Measurements from ENCODE around the gene AKAP8L. TPM values are rescaled to one million over a fixed set of nuclear protein-coding genes. Genes with fewer than 3 reads are reported as not detected.

The AKAP8L gene
- total and polyA plus RNA-seq, 4 experiments from 2014 or later: 31.4 to 182 (median 119) TPM

DNA sequence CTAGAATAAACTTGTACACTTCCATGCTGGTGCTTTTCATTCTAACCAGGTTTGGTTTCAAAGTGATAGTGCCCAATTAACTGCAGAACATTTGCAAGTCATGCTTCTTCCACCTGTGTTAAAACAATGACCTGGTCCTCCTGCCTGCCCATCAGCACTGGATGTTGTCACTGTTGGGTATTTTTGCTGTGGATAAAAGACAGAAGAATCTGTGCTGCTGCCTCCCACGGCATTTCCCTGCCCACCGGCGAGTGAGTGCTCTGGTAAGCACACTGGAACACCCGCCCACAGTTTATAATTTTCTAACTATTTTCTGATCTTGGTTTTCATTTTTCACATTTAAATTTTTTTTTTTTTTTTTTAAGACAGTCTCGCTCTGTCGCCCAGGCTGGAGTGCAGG is 36.9 kb downstream of the AKAP8L start:
- peaks cover under 1% of the 10 kb centered on the region for H3K36me3 ChIP-seq (ENCODE audit: insufficient read depth, low read length)
- peaks cover 18% of the 10 kb centered on the region for H3K4me1 ChIP-seq (ENCODE audit: insufficient read depth, low read length)
- H3K27me3 Mint-ChIP-seq: no peaks in the 10 kb centered on the region
- H3K4me3 Mint-ChIP-seq: peak overlapping the region in 3 of 8 donors; percentile 22 to 92 (median 33)
- H3K27me3 ChIP-seq (ENCODE audit: insufficient read depth, low read length): no peaks in the 10 kb centered on the region
- peak overlapping the region in 5 of 7 donors; percentile 36 to 99 (median 82) for H3K27ac Mint-ChIP-seq
- H3K4me1 Mint-ChIP-seq: peaks cover 18 to 34% (median 26%) of the 10 kb centered on the region in 4 donors
- peaks cover 0 to 16% of the 10 kb centered on the region in 2 donors for H3K36me3 Mint-ChIP-seq
- intact Hi-C loops (cut with micrococcal nuclease): no loop called here
- peaks cover 0 to 5% (median 0%) of the 10 kb centered on the region in 8 donors for H3K9me3 Mint-ChIP-seq
- CTCF ChIA-PET (ENCODE audit: partially characterized antibody): no interaction called here
- H3K4me3 ChIP-seq (ENCODE audit: low read length in 2 of 2): no peak overlapping the region
- DNase-seq: no peak
- no peak overlapping the region for H3K27ac ChIP-seq (ENCODE audit: low read depth, low read length)
- POLR2A ChIA-PET (ENCODE audit: partially characterized antibody): no interaction called here
- H3K9me3 ChIP-seq (ENCODE audit: control insufficient read depth in 1 of 2, low read length in 2 of 2): no peaks in the 10 kb centered on the region

DNA sequence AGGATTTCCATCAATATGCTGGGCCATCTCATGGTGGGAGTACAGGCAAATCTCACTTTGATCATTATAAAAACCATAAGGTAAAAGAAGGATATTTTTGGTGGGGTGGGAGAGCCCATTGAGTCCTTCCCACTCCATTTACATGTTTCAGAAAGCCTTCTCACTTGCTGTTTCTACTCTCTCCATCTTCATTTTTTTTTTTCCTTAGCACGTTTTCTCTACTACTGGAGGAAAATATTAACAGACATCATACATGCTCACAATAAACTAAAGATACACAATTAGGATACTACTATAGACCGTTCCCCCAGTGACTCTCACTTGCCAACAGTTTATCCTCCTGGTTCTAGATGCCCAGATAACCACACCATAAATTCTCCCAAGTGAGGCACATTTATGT is 37.4 kb downstream of the AKAP8L start:
- Histone ChIP-seq H3K4me3 (ENCODE audit: low read length in 2 of 2) (no peak overlapping the region), H3K27ac (ENCODE audit: low read depth, low read length) (no peak overlapping the region), H3K9me3 (ENCODE audit: control insufficient read depth in 1 of 2, low read length in 2 of 2) (no peaks in the 10 kb centered on the region), H3K27me3 (ENCODE audit: insufficient read depth, low read length) (no peaks in the 10 kb centered on the region), H3K36me3 (ENCODE audit: insufficient read depth, low read length) (no peaks in the 10 kb centered on the region), H3K4me1 (ENCODE audit: insufficient read depth, low read length) (peaks cover 22% of the 10 kb centered on the region)
- peaks cover 0 to 19% of the 10 kb centered on the region in 2 donors for H3K36me3 Mint-ChIP-seq
- intact Hi-C loops (cut with micrococcal nuclease): no loop called here
- ChIA-PET POLR2A (ENCODE audit: partially characterized antibody) (no interaction called here), CTCF (ENCODE audit: partially characterized antibody) (no interaction called here)
- H3K4me1 Mint-ChIP-seq: peaks cover 21 to 38% (median 30%) of the 10 kb centered on the region in 4 donors
- peak overlapping the region; percentile 22 to 99 (median 82) for H3K4me3 Mint-ChIP-seq
- H3K27ac Mint-ChIP-seq: peak overlapping the region in 6 of 7 donors; percentile 32 to 99 (median 85)
- no peak for DNase-seq
- H3K9me3 Mint-ChIP-seq: peaks cover 0 to 5% (median 0%) of the 10 kb centered on the region in 8 donors
- H3K27me3 Mint-ChIP-seq: no peaks in the 10 kb centered on the region

DNA sequence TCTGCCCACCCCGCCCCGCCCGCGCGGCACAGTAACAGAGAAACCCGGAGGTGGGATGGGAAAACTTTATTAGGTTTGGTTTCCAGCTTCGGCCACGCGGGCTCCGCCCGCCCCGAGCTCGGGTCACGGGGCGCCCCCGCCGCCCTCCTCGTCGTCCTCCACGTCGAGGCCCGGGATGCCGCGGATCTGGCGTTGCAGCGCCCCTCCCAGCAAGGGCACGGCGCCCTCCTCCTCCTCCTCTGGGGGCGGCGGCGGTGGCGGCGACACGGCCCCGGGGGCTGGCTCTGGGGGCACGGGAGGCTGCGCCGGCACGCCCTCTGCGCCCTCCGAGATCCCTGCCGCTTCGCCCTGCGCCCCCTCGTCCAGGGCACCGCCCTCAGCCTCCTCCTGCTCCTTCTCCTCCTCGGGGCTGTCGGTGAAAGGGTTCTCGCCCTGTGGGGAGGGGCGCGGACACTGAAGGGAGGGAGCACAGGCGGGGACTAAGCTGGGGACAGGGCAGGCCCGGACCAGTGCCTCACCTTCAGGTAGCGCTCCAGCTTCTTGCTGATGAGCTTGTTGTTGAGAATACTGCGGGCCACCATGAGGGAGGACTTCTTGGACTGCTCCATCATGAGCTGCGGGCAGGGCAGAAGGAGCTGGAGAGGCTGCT is 38.7 kb downstream of the AKAP8L start:
- CTCF ChIA-PET (ENCODE audit: partially characterized antibody): interaction anchor here (0.7 to 6.5 kb wide), 8 partner anchors 31 to 180 kb away, joined by 3 to 54 read pairs (median 3); partner anchors contain the start of genes AKAP8L and PGLYRP2
- POLR2A ChIA-PET (ENCODE audit: partially characterized antibody): interaction anchor here (0.6 to 6.1 kb wide), 31 partner anchors 7 to 950 kb away, joined by 3 to 168 read pairs (median 7); partner anchors contain the start of genes AKAP8L, BRD4, KLF2 and RASAL3
- peaks cover 24 to 41% (median 33%) of the 10 kb centered on the region in 4 donors for H3K4me1 Mint-ChIP-seq
- no peaks in the 10 kb centered on the region for H3K27me3 Mint-ChIP-seq
- Histone ChIP-seq H3K27me3 (ENCODE audit: insufficient read depth, low read length) (no peaks in the 10 kb centered on the region), H3K36me3 (ENCODE audit: insufficient read depth, low read length) (no peaks in the 10 kb centered on the region), H3K27ac (ENCODE audit: low read depth, low read length) (peak overlapping the region; percentile 99), H3K9me3 (ENCODE audit: control insufficient read depth in 1 of 2, low read length in 2 of 2) (no peaks in the 10 kb centered on the region), H3K4me3 (ENCODE audit: low read length in 2 of 2) (peak overlapping the region; percentile 36 to 100), H3K4me1 (ENCODE audit: insufficient read depth, low read length) (peaks cover 33% of the 10 kb centered on the region)
- peak overlapping the region; percentile 98 to 100 (median 100) for H3K4me3 Mint-ChIP-seq
- peaks cover 0 to 5% (median 0%) of the 10 kb centered on the region in 8 donors for H3K9me3 Mint-ChIP-seq
- H3K36me3 Mint-ChIP-seq: peaks cover 0 to 21% of the 10 kb centered on the region in 2 donors
- DNase-seq: no peak
- H3K27ac Mint-ChIP-seq: peak overlapping the region; percentile 87 to 100 (median 99)
- intact Hi-C loops (cut with micrococcal nuclease): loop anchor here (1.0 to 5.0 kb wide), 6 partner anchors 39 to 457 kb away; partner anchors contain the start of gene RASAL3

DNA sequence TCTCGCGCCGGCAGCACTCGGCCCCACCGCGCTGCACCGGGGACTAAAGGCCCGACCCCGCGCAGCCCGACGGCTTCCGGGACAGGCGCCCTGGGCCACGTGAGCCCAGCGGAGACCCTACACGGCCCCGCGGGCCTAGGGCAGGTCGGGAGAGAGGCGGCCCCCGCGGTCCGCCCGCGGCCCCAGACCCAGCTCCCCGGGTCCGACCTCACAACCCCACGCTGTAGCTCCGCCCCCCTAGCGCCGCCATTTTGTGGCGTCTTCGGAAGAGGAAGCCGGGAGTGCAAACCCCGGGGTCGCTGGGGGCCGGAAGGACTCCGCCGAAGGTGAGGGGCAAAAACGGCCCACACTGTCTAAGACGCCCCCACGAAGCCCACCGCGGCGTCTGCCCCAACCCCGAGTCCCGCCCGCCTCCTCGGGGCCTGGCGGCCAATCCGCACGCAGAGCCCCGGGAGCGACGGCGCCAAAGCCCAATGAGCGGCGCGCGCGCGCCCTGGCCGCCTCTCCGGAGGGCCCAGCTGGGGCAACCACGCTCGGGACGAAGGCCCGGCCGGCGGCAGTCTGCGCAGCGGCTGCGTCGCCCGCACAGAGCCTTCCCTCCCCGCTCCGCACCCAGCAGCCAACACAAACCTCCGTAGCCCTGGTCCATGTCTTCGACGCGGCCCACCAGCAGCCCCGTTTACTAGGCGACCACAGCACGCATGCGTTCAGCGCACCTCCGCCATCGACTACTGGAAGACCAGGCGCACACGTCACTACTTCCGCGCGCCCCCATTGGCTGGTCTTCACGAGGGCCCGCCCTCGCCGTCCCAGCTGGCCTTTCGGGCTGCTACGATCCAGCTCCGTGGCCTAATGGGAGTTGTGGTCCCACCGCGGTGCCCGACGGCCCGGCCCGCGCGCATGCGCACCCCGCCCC is 39.4 kb downstream of the AKAP8L start, which contains the start of gene AKAP8:
TSS of gene AKAP8 (minus strand) at position 705 of the 916 bp plus-strand sequence. CDS start at position 649, 56 bp downstream.
- Histone ChIP-seq H3K4me3 (ENCODE audit: low read length in 2 of 2) (peak within 1 kb of the TSS; percentile 88 to 100), H3K27ac (ENCODE audit: low read depth, low read length) (peak within 1 kb of the TSS; percentile 99), H3K36me3 (ENCODE audit: insufficient read depth, low read length) (no peaks in the 10 kb centered on the region), H3K9me3 (ENCODE audit: control insufficient read depth in 1 of 2, low read length in 2 of 2) (no peaks in the 10 kb centered on the region), H3K4me1 (ENCODE audit: insufficient read depth, low read length) (peaks cover 38% of the 10 kb centered on the region), H3K27me3 (ENCODE audit: insufficient read depth, low read length) (no peaks in the 10 kb centered on the region)
- Mint-ChIP-seq H3K27ac (peak within 1 kb of the TSS; percentile 99 to 100 (median 100)), H3K4me3 (peak within 1 kb of the TSS; percentile 98 to 100 (median 100)), H3K27me3 (no peaks in the 10 kb centered on the region), H3K36me3 (peaks cover 0 to 26% of the 10 kb centered on the region in 2 donors), H3K4me1 (peaks cover 25 to 48% (median 34%) of the 10 kb centered on the region in 4 donors), H3K9me3 (peaks cover 0 to 5% (median 0%) of the 10 kb centered on the region in 8 donors)
- POLR2A ChIA-PET (ENCODE audit: partially characterized antibody): interaction anchor here (0.6 to 6.1 kb wide), 44 partner anchors 8 to 951 kb away, joined by 3 to 168 read pairs (median 4); partner anchors contain the start of genes AKAP8L, BRD4, KLF2 and RASAL3
- peak; percentile 98 to 99 (median 98) for DNase-seq
- CTCF ChIA-PET (ENCODE audit: partially characterized antibody): interaction anchor here (0.7 to 6.5 kb wide), 14 partner anchors 21 to 181 kb away, joined by 3 to 54 read pairs (median 4); partner anchors contain the start of genes AKAP8L and PGLYRP2
- intact Hi-C loops (cut with micrococcal nuclease): loop anchor here (1.0 to 5.0 kb wide), 6 partner anchors 40 to 458 kb away; partner anchors contain the start of gene RASAL3

DNA sequence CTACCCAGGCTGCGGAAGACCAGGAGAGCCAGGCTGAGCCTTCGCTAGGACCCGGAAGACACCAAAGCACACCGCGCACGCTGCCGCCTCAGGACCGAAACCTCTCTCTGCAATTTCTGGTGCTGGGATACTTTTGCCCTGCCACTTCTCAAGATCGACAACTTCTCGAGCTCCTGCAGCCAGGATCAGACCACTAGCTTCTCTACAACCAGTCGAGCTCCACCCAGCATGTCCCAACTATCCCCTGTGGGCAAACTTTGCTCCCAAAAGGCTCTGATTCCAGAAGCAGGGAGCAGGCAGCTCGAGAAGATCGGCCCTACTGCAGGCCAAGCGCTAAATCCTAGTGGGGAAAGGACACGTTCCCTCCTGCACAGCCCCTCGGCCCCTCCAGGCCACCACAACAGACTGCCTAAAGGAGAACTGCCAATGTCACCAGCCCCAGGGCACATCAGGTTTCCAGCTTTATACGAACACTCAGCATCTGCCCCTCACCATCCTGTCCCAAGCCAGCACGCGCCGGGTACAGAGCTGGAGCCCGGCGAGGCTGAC is 40.2 kb downstream of the AKAP8L start:
- intact Hi-C loops (cut with micrococcal nuclease): loop anchor here (1.0 to 5.0 kb wide), 6 partner anchors 41 to 459 kb away; partner anchors contain the start of gene RASAL3
- CTCF ChIA-PET (ENCODE audit: partially characterized antibody): interaction anchor here (0.9 to 6.5 kb wide), 11 partner anchors 20 to 182 kb away, joined by 3 to 54 read pairs (median 5); partner anchors contain the start of gene AKAP8L
- Histone ChIP-seq H3K9me3 (ENCODE audit: control insufficient read depth in 1 of 2, low read length in 2 of 2) (no peaks in the 10 kb centered on the region), H3K27ac (ENCODE audit: low read depth, low read length) (peak overlapping the region; percentile 99), H3K27me3 (ENCODE audit: insufficient read depth, low read length) (no peaks in the 10 kb centered on the region), H3K4me1 (ENCODE audit: insufficient read depth, low read length) (peaks cover 38% of the 10 kb centered on the region), H3K36me3 (ENCODE audit: insufficient read depth, low read length) (no peaks in the 10 kb centered on the region), H3K4me3 (ENCODE audit: low read length in 2 of 2) (peak overlapping the region; percentile 88 to 100)
- H3K36me3 Mint-ChIP-seq: peaks cover 0 to 32% of the 10 kb centered on the region in 2 donors
- POLR2A ChIA-PET (ENCODE audit: partially characterized antibody): interaction anchor here (0.7 to 6.1 kb wide), 36 partner anchors 8 to 689 kb away, joined by 3 to 168 read pairs (median 6); partner anchors contain the start of genes AKAP8L, BRD4, RASAL3 and WIZ
- peaks cover 25 to 56% (median 34%) of the 10 kb centered on the region in 4 donors for H3K4me1 Mint-ChIP-seq
- peak overlapping the region; percentile 93 to 100 (median 99) for H3K4me3 Mint-ChIP-seq
- no peaks in the 10 kb centered on the region for H3K27me3 Mint-ChIP-seq
- H3K27ac Mint-ChIP-seq: peak overlapping the region; percentile 95 to 99 (median 96)
- DNase-seq: peak; percentile 40 to 57 (median 49)
- H3K9me3 Mint-ChIP-seq: peaks cover 0 to 5% (median 0%) of the 10 kb centered on the region in 8 donors

DNA sequence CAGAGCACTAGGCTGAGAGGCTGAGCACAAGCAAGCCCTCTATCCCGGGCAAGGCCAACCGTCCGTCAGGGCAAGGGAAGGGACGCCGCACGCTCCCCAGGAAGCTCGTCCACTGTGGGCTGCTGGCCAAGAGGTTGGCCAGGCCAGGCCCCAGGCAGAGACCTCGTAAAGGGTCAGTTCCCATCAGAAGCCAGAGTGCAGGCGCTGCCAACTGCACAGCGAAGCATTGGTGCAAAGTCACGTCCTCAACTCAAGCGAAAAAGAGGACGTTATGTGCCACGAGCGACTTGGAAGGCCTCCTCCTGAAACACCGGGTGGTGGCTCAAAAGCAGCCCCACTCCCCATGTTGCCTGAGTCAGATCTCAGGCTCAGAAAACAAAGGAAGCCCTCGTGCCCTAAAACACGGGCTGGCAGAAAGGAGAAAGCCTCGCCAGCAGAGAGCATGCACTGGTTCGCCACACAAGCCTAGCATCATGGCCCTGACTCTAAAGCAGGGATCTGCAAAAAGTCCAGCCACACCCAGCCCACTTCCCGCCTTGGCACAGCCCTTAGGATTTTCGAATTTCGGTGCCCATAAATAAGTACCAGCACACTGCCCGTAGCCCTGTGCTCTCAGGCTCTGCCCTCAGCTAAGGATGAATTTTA is 43.9 kb downstream of the AKAP8L start:
- Histone ChIP-seq H3K36me3 (ENCODE audit: insufficient read depth, low read length) (peaks cover 34% of the 10 kb centered on the region), H3K27ac (ENCODE audit: low read depth, low read length) (no peak overlapping the region), H3K4me3 (ENCODE audit: low read length in 2 of 2) (no peak overlapping the region), H3K27me3 (ENCODE audit: insufficient read depth, low read length) (no peaks in the 10 kb centered on the region), H3K9me3 (ENCODE audit: control insufficient read depth in 1 of 2, low read length in 2 of 2) (no peaks in the 10 kb centered on the region), H3K4me1 (ENCODE audit: insufficient read depth, low read length) (peaks cover 32% of the 10 kb centered on the region)
- Mint-ChIP-seq H3K4me1 (peaks cover 17 to 44% (median 30%) of the 10 kb centered on the region in 4 donors), H3K9me3 (peaks cover 0 to 3% (median 0%) of the 10 kb centered on the region in 8 donors), H3K27ac (peak overlapping the region in 2 of 7 donors; percentile 3 to 78), H3K4me3 (peak overlapping the region in 1 of 8 donors; percentile 20), H3K27me3 (no peaks in the 10 kb centered on the region), H3K36me3 (peaks cover 13 to 52% of the 10 kb centered on the region in 2 donors)
- no peak for DNase-seq
- intact Hi-C loops (cut with micrococcal nuclease): loop anchor here (5.0 kb wide), 1 partner anchor 87 kb away; the partner anchor contains the start of gene RASAL3
- ChIA-PET CTCF (ENCODE audit: partially characterized antibody) (interaction anchor here (6.5 kb wide), 1 partner anchor 45 kb away, joined by 54 read pairs; the partner anchor contains the start of gene AKAP8L), POLR2A (ENCODE audit: partially characterized antibody) (interaction anchor here (6.1 kb wide), 1 partner anchor 44 kb away, joined by 168 read pairs; the partner anchor contains the start of gene AKAP8L)

Data from CD4-positive, alpha-beta memory T cell (primary cell).